ENCODE results near the gene CREB3L2. TPM values are rescaled to one million over a fixed set of nuclear protein-coding genes. Genes with fewer than 3 reads are reported as not detected.

Gene CREB3L2
- polyA plus RNA-seq (2013, experiment 1 of 2) = 52.7 TPM
- polyA plus RNA-seq (2013, experiment 2 of 2) = 51.1 TPM

- Histone ChIP-seq H3K9ac (ENCODE audit: low read length) (peak within 1 kb of the TSS; percentile 99), H3K4ac (ENCODE audit: low read depth in 1 of 2, low read length in 2 of 2) (peak within 1 kb of the TSS; percentile 75 to 85), H2AK5ac (ENCODE audit: low read length, severe bottlenecking) (peak within 1 kb of the TSS; percentile 57), H3K36me3 (ENCODE audit: control insufficient read depth in 1 of 2, insufficient read depth in 2 of 2, low read depth in 1 of 2, low read length in 2 of 2) (no peaks in the 10 kb centered on the region), H3K14ac (ENCODE audit: low read length in 2 of 2) (peak within 1 kb of the TSS in 1 of 2 experiments; percentile 99), H3K4me3 (ENCODE audit: insufficient read depth in 1 of 2, low read depth in 1 of 2, low read length in 2 of 2) (peak within 1 kb of the TSS; percentile 96 to 98), H3K79me1 (replicated peaks; ENCODE audit: low read length, poor library complexity, severe bottlenecking) (no peaks in the 10 kb centered on the region), H2BK5ac (ENCODE audit: low read depth, low read length, poor library complexity, severe bottlenecking) (peak within 1 kb of the TSS; percentile 77), H2BK12ac (ENCODE audit: low read length in 2 of 2) (peak within 1 kb of the TSS in 1 of 2 experiments; percentile 70), H3K18ac (ENCODE audit: low read depth in 1 of 2, low read length in 2 of 2) (peak within 1 kb of the TSS; percentile 92 to 96), H3K27me3 (ENCODE audit: control insufficient read depth in 1 of 2, insufficient read depth in 1 of 2, low read length in 2 of 2) (no peaks in the 10 kb centered on the region), H2BK15ac (ENCODE audit: low read depth, poor library complexity, severe bottlenecking) (peak within 1 kb of the TSS; percentile 29), H4K91ac (ENCODE audit: low read length) (peak within 1 kb of the TSS; percentile 88), H3K23ac (ENCODE audit: low read length in 2 of 2) (peak within 1 kb of the TSS in 1 of 2 experiments; percentile 81), H2BK120ac (ENCODE audit: low read depth, low read length) (peak within 1 kb of the TSS; percentile 20), H4K8ac (ENCODE audit: low read length) (peak within 1 kb of the TSS; percentile 80), H3K27ac (ENCODE audit: low read length, poor library complexity, severe bottlenecking) (peak within 1 kb of the TSS; percentile 96), H3K4me2 (ENCODE audit: low read length, poor library complexity, severe bottlenecking) (peak within 1 kb of the TSS; percentile 64), H3K9me3 (ENCODE audit: control insufficient read depth, low read length) (no peaks in the 10 kb centered on the region), H2AFZ (ENCODE audit: low read depth, low read length) (peak within 1 kb of the TSS; percentile 60), H3K4me1 (ENCODE audit: control insufficient read depth, insufficient read depth, low read depth, low read length) (peaks cover 4% of the 10 kb centered on the region)
- peak; percentile 88 for DNase-seq
- under 1% methylated on average over 47 of the region's 47 CpGs for WGBS
These were observed at the start of gene CREB3L2 for GRCh38 chr7:138001529-138002095. TSS of gene CREB3L2 (minus strand) at chr7:138002086. CDS start at chr7:138001705, 381 bp downstream.

GRCh38 chr7:138049505-138050116, 47.7 kb upstream of the CREB3L2 start:
- no peaks in the 10 kb centered on the region for H3K79me1 ChIP-seq (replicated peaks; ENCODE audit: low read length, poor library complexity, severe bottlenecking)
- H3K27ac ChIP-seq (ENCODE audit: low read length, poor library complexity, severe bottlenecking) = no peak overlapping the region
- H3K9me3 ChIP-seq (ENCODE audit: control insufficient read depth, low read length) = no peaks in the 10 kb centered on the region
- no peak overlapping the region for H3K23ac ChIP-seq (ENCODE audit: low read length in 2 of 2)
- H4K91ac ChIP-seq (ENCODE audit: low read length) = no peak overlapping the region
- H3K36me3 ChIP-seq (ENCODE audit: control insufficient read depth in 1 of 2, insufficient read depth in 2 of 2, low read depth in 1 of 2, low read length in 2 of 2) = no peaks in the 10 kb centered on the region
- DNase-seq = no peak
- H2BK5ac ChIP-seq (ENCODE audit: low read depth, low read length, poor library complexity, severe bottlenecking) = no peak overlapping the region
- H2AFZ ChIP-seq (ENCODE audit: low read depth, low read length) = no peak overlapping the region
- no peaks in the 10 kb centered on the region for H3K4me1 ChIP-seq (ENCODE audit: control insufficient read depth, insufficient read depth, low read depth, low read length)
- no peak overlapping the region for H3K18ac ChIP-seq (ENCODE audit: low read depth in 1 of 2, low read length in 2 of 2)
- H4K8ac ChIP-seq (ENCODE audit: low read length) = no peak overlapping the region
- H3K4me3 ChIP-seq (ENCODE audit: insufficient read depth in 1 of 2, low read depth in 1 of 2, low read length in 2 of 2) = no peak overlapping the region
- H2BK15ac ChIP-seq (ENCODE audit: low read depth, poor library complexity, severe bottlenecking) = no peak overlapping the region
- no peak overlapping the region for H2BK12ac ChIP-seq (ENCODE audit: low read length in 2 of 2)
- H2BK120ac ChIP-seq (ENCODE audit: low read depth, low read length) = no peak overlapping the region
- no peak overlapping the region for H3K9ac ChIP-seq (ENCODE audit: low read length)
- H3K27me3 ChIP-seq (ENCODE audit: control insufficient read depth in 1 of 2, insufficient read depth in 1 of 2, low read length in 2 of 2) = no peaks in the 10 kb centered on the region
- 75% methylated on average over 1 of the region's 1 CpG for WGBS
- no peak overlapping the region for H3K4me2 ChIP-seq (ENCODE audit: low read length, poor library complexity, severe bottlenecking)
- H3K14ac ChIP-seq (ENCODE audit: low read length in 2 of 2) = no peak overlapping the region
- no peak overlapping the region for H2AK5ac ChIP-seq (ENCODE audit: low read length, severe bottlenecking)
- no peak overlapping the region for H3K4ac ChIP-seq (ENCODE audit: low read depth in 1 of 2, low read length in 2 of 2)

GRCh38 chr7:138047907-138048306, 46.0 kb upstream of the CREB3L2 start:
- Histone ChIP-seq H2BK12ac (ENCODE audit: low read length in 2 of 2) (no peak overlapping the region), H3K14ac (ENCODE audit: low read length in 2 of 2) (no peak overlapping the region), H3K18ac (ENCODE audit: low read depth in 1 of 2, low read length in 2 of 2) (no peak overlapping the region), H2BK15ac (ENCODE audit: low read depth, poor library complexity, severe bottlenecking) (no peak overlapping the region), H3K4me2 (ENCODE audit: low read length, poor library complexity, severe bottlenecking) (no peak overlapping the region), H4K8ac (ENCODE audit: low read length) (no peak overlapping the region), H3K4ac (ENCODE audit: low read depth in 1 of 2, low read length in 2 of 2) (no peak overlapping the region), H3K27ac (ENCODE audit: low read length, poor library complexity, severe bottlenecking) (no peak overlapping the region), H3K9ac (ENCODE audit: low read length) (no peak overlapping the region), H2AK5ac (ENCODE audit: low read length, severe bottlenecking) (no peak overlapping the region), H3K36me3 (ENCODE audit: control insufficient read depth in 1 of 2, insufficient read depth in 2 of 2, low read depth in 1 of 2, low read length in 2 of 2) (no peaks in the 10 kb centered on the region), H4K91ac (ENCODE audit: low read length) (no peak overlapping the region), H3K79me1 (replicated peaks; ENCODE audit: low read length, poor library complexity, severe bottlenecking) (no peaks in the 10 kb centered on the region), H3K27me3 (ENCODE audit: control insufficient read depth in 1 of 2, insufficient read depth in 1 of 2, low read length in 2 of 2) (no peaks in the 10 kb centered on the region), H2AFZ (ENCODE audit: low read depth, low read length) (no peak overlapping the region), H3K9me3 (ENCODE audit: control insufficient read depth, low read length) (no peaks in the 10 kb centered on the region), H2BK120ac (ENCODE audit: low read depth, low read length) (no peak overlapping the region), H2BK5ac (ENCODE audit: low read depth, low read length, poor library complexity, severe bottlenecking) (no peak overlapping the region), H3K4me1 (ENCODE audit: control insufficient read depth, insufficient read depth, low read depth, low read length) (no peaks in the 10 kb centered on the region), H3K23ac (ENCODE audit: low read length in 2 of 2) (no peak overlapping the region), H3K4me3 (ENCODE audit: insufficient read depth in 1 of 2, low read depth in 1 of 2, low read length in 2 of 2) (no peak overlapping the region)
- no peak for DNase-seq
- WGBS = 94% methylated on average over 2 of the region's 3 CpGs

- H3K27me3 ChIP-seq (ENCODE audit: control insufficient read depth in 1 of 2, insufficient read depth in 1 of 2, low read length in 2 of 2) = no peaks in the 10 kb centered on the region
- no peak for DNase-seq
- WGBS = 86% methylated on average over 1 of the region's 2 CpGs
- no peak overlapping the region for H3K4me3 ChIP-seq (ENCODE audit: insufficient read depth in 1 of 2, low read depth in 1 of 2, low read length in 2 of 2)
- no peak overlapping the region for H3K27ac ChIP-seq (ENCODE audit: low read length, poor library complexity, severe bottlenecking)
- H2BK15ac ChIP-seq (ENCODE audit: low read depth, poor library complexity, severe bottlenecking) = no peak overlapping the region
- H3K4me1 ChIP-seq (ENCODE audit: control insufficient read depth, insufficient read depth, low read depth, low read length) = no peaks in the 10 kb centered on the region
- no peak overlapping the region for H2AK5ac ChIP-seq (ENCODE audit: low read length, severe bottlenecking)
- H3K36me3 ChIP-seq (ENCODE audit: control insufficient read depth in 1 of 2, insufficient read depth in 2 of 2, low read depth in 1 of 2, low read length in 2 of 2) = no peaks in the 10 kb centered on the region
- H3K9me3 ChIP-seq (ENCODE audit: control insufficient read depth, low read length) = no peaks in the 10 kb centered on the region
- H3K18ac ChIP-seq (ENCODE audit: low read depth in 1 of 2, low read length in 2 of 2) = no peak overlapping the region
- no peak overlapping the region for H2AFZ ChIP-seq (ENCODE audit: low read depth, low read length)
- no peak overlapping the region for H3K9ac ChIP-seq (ENCODE audit: low read length)
- H3K79me1 ChIP-seq (replicated peaks; ENCODE audit: low read length, poor library complexity, severe bottlenecking) = no peaks in the 10 kb centered on the region
- H2BK12ac ChIP-seq (ENCODE audit: low read length in 2 of 2) = no peak overlapping the region
- no peak overlapping the region for H4K8ac ChIP-seq (ENCODE audit: low read length)
- H3K4me2 ChIP-seq (ENCODE audit: low read length, poor library complexity, severe bottlenecking) = no peak overlapping the region
- no peak overlapping the region for H3K23ac ChIP-seq (ENCODE audit: low read length in 2 of 2)
- H2BK120ac ChIP-seq (ENCODE audit: low read depth, low read length) = no peak overlapping the region
- no peak overlapping the region for H3K4ac ChIP-seq (ENCODE audit: low read depth in 1 of 2, low read length in 2 of 2)
- no peak overlapping the region for H4K91ac ChIP-seq (ENCODE audit: low read length)
- H2BK5ac ChIP-seq (ENCODE audit: low read depth, low read length, poor library complexity, severe bottlenecking) = no peak overlapping the region
- no peak overlapping the region for H3K14ac ChIP-seq (ENCODE audit: low read length in 2 of 2)
These were observed 43.0 kb upstream of the CREB3L2 start for GRCh38 chr7:138044897-138045296.

Data from mesenchymal stem cell (in vitro differentiated cells and primary cell).